Mucosa of descending colon (tissue), 3 donors: ENCODE results near the gene MEGF11. TPM values are rescaled to one million over a fixed set of nuclear protein-coding genes. Genes with fewer than 3 reads are reported as not detected.

Experiments
- ATAC-seq: fragments of 200-7000 bp; cut with Tn5 transposase; one replicate; pipeline ENCODE4 v1.9.1; 2020; ENCODE audit warnings: mild to moderate bottlenecking, moderate library complexity
- DNase-seq, 3 donors: peaks; one replicate each; pipeline ENCODE4 v3.0.0-alpha.2; 2020
- H3K36me3 ChIP-seq: fragments of 200-600 bp; one replicate; pipeline ENCODE4 v1.8.0; 2021; ENCODE audit warnings: low read depth, mild to moderate bottlenecking
- H3K4me1 ChIP-seq: fragments of 200-600 bp; one replicate; pipeline ENCODE4 v1.8.0; 2021; ENCODE audit warnings: low read depth, mild to moderate bottlenecking
- H3K4me3 ChIP-seq: fragments of 200-600 bp; one replicate; pipeline ENCODE4 v1.8.0; 2021; ENCODE audit warnings: mild to moderate bottlenecking
- H3K9me3 ChIP-seq: fragments of 200-600 bp; one replicate; pipeline ENCODE4 v1.8.0; 2021; ENCODE audit warnings: mild to moderate bottlenecking
- intact Hi-C, 2 donors: fragments of 100-400 bp; cut with DNase I in 1 of 2; cut with micrococcal nuclease in 1 of 2; formaldehyde crosslinking; loops; one replicate each; pipeline versions ENCODE4 v1.11.0 to v1.11.1; 2022; cut with DNase I, micrococcal nuclease
- total RNA-seq, 3 donors: library from RNA; stranded (reverse); fragmentation: NEBNext Ultra II Directional in 2 of 3; extraction: Animal tissue kit (Norgen Biotek cat#: 25700) in 2 of 3; gene quantifications; one replicate each; pipeline versions ENCODE4 v1.2.1 to v1.2.4, GENCODE V29; 2021 to 2023
- TF ChIP-seq, protein P1 (sequence below): fragments of 200-600 bp; IDR thresholded peaks from one replicate; pipeline ENCODE4 v1.8.0; 2022; ENCODE audit warnings: antibody characterized with exemption, mild to moderate bottlenecking
- donor health status: DM: no; HTN: no; CAD: no; lungs with moderate emphysema.
- donor health status: DM: no; HTN: no; CAD: no.
- donor health status: DM: no; HTN: yes; CAD: no.

MEGF11 gene
- total RNA-seq, 3 donors from 2014 or later, result 0.12 to 0.29 (median 0.19) TPM

DNA sequence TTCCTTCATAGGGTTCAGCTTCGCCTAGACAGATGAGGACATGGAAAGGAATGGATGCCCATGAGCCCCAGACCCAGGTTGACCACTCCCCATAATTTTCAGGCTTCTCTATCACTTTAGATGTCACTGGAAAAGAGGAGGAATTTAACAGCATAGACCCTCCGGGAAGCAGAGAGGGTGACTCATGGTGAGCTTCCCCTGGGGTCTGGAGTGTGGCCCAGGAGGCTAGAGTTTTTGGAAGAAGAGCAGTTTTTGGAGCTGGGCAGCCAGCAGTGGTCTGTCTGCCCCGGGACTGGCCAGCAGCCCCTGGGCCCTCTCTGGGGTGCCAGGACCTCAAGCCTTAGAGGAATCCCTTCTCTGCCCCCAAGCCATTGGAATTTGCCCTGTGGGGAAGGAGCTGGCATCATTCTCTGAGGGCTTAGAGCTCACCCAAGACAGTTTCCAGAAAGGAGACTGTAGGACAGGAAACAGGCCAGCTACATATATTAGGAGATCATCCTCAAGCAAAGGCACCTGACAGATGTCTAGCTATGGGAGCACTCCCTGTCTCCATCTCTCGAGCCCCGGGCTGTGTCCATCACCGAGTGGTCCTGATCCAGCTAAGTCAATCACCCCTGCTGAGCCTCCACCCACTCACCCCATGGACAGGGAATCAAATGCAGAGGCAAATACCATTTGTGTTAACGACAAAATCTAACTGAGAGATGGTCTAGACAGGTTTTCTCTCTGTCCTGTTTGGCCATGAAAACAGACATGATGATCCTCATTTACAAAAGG lies 67.3 kb downstream of the MEGF11 start:
- Histone ChIP-seq H3K4me1 (no peaks in the 10 kb centered on the region), H3K36me3 (no peaks in the 10 kb centered on the region), H3K4me3 (no peak overlapping the region), H3K9me3 (no peaks in the 10 kb centered on the region)
- intact Hi-C loops, result no loop called here
- TF ChIP-seq, protein P1, sequence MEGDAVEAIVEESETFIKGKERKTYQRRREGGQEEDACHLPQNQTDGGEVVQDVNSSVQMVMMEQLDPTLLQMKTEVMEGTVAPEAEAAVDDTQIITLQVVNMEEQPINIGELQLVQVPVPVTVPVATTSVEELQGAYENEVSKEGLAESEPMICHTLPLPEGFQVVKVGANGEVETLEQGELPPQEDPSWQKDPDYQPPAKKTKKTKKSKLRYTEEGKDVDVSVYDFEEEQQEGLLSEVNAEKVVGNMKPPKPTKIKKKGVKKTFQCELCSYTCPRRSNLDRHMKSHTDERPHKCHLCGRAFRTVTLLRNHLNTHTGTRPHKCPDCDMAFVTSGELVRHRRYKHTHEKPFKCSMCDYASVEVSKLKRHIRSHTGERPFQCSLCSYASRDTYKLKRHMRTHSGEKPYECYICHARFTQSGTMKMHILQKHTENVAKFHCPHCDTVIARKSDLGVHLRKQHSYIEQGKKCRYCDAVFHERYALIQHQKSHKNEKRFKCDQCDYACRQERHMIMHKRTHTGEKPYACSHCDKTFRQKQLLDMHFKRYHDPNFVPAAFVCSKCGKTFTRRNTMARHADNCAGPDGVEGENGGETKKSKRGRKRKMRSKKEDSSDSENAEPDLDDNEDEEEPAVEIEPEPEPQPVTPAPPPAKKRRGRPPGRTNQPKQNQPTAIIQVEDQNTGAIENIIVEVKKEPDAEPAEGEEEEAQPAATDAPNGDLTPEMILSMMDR, result no peak
- DNase-seq, result peak in 1 of 3 donors; percentile 4
- peak; percentile 15 for ATAC-seq

DNA sequence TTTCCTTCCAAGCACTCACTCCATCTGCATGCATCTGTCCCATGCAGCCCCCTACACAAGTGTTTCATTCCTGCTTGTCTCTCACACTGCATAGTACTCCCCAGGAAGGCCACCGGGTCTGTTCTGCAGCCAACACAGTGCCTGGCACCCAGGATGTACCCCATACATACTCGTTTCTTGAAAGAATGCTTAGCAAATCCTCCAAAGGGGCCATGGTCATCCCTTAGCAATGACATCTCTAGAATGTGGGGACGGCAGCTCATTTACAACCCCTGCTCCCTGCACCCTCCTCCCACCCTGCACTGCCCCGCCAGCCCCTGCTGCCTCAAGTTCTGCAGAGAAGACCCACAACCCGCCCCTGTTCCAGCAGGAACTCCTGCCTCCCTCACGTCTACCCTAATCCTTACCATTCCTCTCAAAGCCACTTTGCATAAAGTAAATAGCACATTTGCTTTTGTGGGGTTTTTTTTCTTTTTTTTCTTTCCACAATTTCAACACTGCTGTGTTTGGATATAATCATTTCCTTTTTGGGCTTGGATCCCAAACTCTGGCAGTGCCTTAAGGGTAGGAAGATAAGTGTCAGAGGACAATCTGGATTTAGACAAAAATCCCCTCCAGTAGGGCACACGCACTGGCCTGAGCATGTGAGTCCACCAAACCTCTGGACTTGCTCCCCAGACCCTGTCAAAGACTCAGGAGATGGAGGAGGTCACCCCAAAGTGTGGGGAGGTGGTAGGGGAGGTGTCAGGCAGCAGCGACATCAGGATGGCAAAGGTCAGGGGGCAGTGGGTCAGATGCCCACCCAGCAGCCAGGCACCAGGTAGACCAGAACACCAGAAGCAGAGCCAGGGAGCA lies 68.4 kb downstream of the MEGF11 start:
- intact Hi-C loops, result no loop called here
- Histone ChIP-seq H3K4me3 (no peak overlapping the region), H3K4me1 (no peaks in the 10 kb centered on the region), H3K9me3 (no peaks in the 10 kb centered on the region), H3K36me3 (no peaks in the 10 kb centered on the region)
- no peak for DNase-seq
- ATAC-seq, result no peak
- TF ChIP-seq, protein P1, result no peak

DNA sequence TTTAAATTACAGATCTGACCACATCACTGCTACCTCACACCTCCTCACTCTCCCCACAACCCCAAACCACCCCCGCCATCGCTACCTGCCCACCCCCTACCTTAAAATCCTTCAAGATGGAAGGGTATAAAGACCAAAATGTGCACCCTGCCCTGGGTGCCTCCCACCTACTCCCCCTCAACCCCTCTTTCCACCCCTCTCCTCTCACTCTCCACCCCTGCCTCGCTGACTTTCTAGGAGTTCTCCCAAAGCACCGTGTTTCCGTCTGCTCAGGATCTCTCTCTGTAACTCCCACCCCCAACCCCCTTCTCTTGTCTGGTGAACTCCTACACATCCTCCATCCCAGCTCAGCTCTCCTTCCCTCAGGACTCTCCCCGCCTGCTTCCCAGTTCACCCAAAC lies 69.1 kb downstream of the MEGF11 start:
- DNase-seq, result no peak
- ATAC-seq, result no peak
- Histone ChIP-seq H3K9me3 (no peaks in the 10 kb centered on the region), H3K36me3 (no peaks in the 10 kb centered on the region), H3K4me1 (no peaks in the 10 kb centered on the region), H3K4me3 (no peak overlapping the region)
- TF ChIP-seq, protein P1, result no peak
- intact Hi-C loops, result no loop called here

DNA sequence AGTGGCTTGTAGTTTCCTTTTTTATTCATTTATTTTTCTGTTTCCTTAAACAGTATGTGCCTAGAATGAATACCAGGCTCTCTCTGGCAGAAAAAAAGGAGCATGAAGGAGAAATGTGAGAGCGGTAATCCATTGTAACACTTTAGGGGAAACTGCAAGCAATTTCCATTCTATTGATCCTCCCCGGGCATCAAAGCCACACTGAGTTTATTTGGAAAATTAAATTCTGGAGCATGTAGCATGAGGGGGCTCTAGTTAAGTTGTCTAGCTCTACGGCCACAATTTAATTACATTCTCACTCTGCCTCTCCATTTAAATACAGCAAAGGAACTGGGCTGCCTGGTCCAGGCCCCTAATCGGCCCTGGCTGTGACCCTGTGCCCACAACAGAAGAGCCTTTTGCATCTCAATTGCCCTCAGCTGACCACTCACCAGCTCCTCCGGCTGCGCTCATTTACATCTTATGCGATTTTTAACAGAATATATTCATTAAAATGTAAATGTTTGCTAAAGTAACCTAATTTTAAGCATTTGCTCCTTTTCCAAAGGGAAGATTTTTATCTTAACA lies 72.9 kb downstream of the MEGF11 start:
- no peaks in the 10 kb centered on the region for H3K9me3 ChIP-seq
- intact Hi-C loops, result no loop called here
- TF ChIP-seq, protein P1, result no peak
- no peaks in the 10 kb centered on the region for H3K36me3 ChIP-seq
- DNase-seq, result no peak
- ATAC-seq, result no peak
- H3K4me3 ChIP-seq, result no peak overlapping the region
- H3K4me1 ChIP-seq, result no peaks in the 10 kb centered on the region

DNA sequence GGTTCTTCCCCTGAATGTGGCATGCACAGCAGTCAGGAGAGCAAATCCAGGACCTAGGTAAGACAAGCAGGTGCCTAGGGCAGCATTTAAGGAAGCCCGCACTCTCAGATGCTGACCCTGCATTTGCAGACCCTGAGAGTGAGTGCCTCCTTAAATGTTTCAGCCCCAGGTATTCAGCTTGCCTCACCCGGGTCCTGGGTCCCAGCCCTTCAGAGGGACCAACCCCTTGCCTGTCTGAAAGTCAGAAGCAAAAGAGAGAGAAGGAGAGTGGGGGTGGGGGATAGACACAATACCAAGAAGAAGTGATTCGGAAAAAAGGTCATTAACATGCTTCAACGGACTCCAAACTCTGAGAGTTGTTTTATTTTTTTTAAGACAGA lies 75.0 kb downstream of the MEGF11 start:
- ATAC-seq, result no peak
- DNase-seq, result no peak
- TF ChIP-seq, protein P1, result no peak
- no peaks in the 10 kb centered on the region for H3K9me3 ChIP-seq
- no peak overlapping the region for H3K4me3 ChIP-seq
- no peaks in the 10 kb centered on the region for H3K4me1 ChIP-seq
- intact Hi-C loops, result no loop called here
- no peaks in the 10 kb centered on the region for H3K36me3 ChIP-seq
